Measurements from ENCODE around the gene BCL6. TPM values are rescaled to one million over a fixed set of nuclear protein-coding genes. Genes with fewer than 3 reads are reported as not detected.

The BCL6 gene
- total RNA-seq: 97.9 TPM

DNA sequence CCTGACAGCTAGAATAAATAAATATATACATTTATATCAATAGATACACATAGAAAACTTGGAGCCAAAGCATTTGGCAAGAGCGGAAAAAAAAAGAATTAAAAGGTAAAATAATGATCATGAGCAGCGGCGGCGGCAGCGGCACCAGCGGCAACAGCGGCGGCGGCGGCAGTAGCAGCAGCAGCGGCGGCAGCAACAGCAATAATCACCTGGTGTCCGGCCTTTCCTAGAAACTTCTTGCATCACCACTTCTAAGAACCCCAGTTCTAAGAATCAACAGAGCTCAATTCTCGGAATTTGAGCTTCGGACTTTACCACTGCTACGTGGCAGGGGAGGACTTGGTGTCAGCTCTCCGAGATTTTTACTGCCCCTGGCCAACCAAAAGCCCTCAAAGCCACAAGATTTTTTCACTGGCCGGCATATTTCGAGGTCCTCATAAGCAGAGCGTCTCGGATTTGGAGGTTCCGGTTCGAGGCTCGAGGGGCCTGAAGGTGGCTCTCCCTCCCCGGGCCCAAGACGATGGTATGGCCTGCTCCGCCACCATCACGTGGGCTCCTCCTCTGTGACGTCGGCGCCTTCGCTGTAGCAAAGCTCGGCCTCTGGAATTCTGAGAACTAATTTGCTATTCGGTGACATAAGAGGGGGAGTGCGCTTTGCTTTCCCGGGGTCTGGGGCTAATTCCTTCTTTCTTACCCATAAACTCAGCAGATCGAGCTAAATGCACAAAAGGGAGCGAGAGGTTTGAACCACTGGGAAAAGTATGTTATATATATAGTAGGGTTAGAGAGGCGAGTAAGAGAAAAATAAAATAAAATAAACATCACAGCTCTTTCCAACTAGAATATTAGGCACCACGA lies at the start of gene BCL6:
Gene BCL6 (minus strand): TSS at position 268 of the 858 bp plus-strand sequence. CDS start 11,775 bp downstream, outside the sequence.
- Histone ChIP-seq H3K4me1 (peaks cover 9 to 12% of the 10 kb centered on the region in 2 donors), H3K27ac (peak within 1 kb of the TSS; percentile 98 to 99), H3K36me3 (no peaks in the 10 kb centered on the region), H3K9me3 (no peaks in the 10 kb centered on the region), H3K27me3 (no peaks in the 10 kb centered on the region), H3K4me3 (peak within 1 kb of the TSS; percentile 73 to 75)
- TF ChIP-seq, protein P1, sequence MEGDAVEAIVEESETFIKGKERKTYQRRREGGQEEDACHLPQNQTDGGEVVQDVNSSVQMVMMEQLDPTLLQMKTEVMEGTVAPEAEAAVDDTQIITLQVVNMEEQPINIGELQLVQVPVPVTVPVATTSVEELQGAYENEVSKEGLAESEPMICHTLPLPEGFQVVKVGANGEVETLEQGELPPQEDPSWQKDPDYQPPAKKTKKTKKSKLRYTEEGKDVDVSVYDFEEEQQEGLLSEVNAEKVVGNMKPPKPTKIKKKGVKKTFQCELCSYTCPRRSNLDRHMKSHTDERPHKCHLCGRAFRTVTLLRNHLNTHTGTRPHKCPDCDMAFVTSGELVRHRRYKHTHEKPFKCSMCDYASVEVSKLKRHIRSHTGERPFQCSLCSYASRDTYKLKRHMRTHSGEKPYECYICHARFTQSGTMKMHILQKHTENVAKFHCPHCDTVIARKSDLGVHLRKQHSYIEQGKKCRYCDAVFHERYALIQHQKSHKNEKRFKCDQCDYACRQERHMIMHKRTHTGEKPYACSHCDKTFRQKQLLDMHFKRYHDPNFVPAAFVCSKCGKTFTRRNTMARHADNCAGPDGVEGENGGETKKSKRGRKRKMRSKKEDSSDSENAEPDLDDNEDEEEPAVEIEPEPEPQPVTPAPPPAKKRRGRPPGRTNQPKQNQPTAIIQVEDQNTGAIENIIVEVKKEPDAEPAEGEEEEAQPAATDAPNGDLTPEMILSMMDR (IDR thresholded peaks at IDR 0.05): peak in 1 of 3 experiments; percentile 12
- intact Hi-C loops (cut with DNase I): loop anchor here (1.0 to 10.0 kb wide), 4 partner anchors 408 to 779 kb away; no protein-coding TSS in a partner anchor
- DNase-seq (ENCODE audit: low spot score in 2 of 2): peak; percentile 66 to 97

DNA sequence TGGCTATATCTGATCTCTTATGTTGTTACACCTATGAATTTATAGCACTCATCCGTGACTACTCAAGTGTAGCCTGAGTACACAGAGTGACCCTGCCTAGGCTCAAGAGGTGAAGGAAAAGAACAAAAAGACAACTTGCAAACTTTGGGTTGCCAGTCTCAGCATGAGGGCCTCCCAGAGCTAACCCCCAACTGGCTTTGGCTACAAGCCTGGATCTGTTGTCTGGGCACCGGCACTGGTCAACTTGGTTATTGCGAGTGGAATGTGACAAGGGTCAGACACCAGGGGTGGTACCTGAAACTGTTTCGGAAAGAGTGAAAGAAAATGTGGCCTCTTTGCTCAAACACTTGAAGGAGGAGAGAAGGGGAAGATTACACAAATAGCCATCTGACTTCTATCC lies 49.5 kb upstream of the BCL6 start:
- Histone ChIP-seq H3K27me3 (no peaks in the 10 kb centered on the region), H3K9me3 (no peaks in the 10 kb centered on the region), H3K27ac (no peak overlapping the region), H3K36me3 (no peaks in the 10 kb centered on the region), H3K4me1 (no peaks in the 10 kb centered on the region), H3K4me3 (no peak overlapping the region)
- intact Hi-C loops (cut with DNase I): no loop called here
- TF ChIP-seq, protein P1 (IDR thresholded peaks at IDR 0.05): no peak
- no peak for DNase-seq (ENCODE audit: low spot score in 2 of 2)

DNA sequence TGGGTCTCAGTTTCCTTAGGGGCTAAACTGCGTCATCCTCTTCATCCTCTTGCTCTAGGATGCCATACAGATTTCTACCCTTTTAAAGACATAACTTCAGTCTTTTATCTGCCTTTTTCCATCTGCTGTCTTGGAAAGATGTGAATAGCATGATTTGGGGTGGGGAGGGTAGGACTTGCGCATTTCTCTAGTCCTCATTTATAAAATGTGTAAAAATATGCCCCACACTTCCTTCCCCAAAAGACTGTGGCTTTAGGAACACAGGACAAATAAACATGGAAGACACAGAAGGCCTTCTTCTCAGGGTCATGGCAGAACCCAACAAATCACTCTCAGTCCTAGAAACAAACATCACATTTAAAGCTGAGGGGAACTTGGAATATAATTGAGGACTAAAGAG lies 48.4 kb upstream of the BCL6 start:
- Histone ChIP-seq H3K4me1 (no peaks in the 10 kb centered on the region), H3K36me3 (no peaks in the 10 kb centered on the region), H3K9me3 (no peaks in the 10 kb centered on the region), H3K27ac (no peak overlapping the region), H3K4me3 (no peak overlapping the region), H3K27me3 (no peaks in the 10 kb centered on the region)
- intact Hi-C loops (cut with DNase I): no loop called here
- TF ChIP-seq, protein P1 (IDR thresholded peaks at IDR 0.05): no peak
- DNase-seq (ENCODE audit: low spot score in 2 of 2): no peak

GRCh38 chr3:187792521-187792920 lies 47.3 kb upstream of the BCL6 start:
- no peak overlapping the region for H3K27ac ChIP-seq
- intact Hi-C loops (cut with DNase I): no loop called here

GRCh38 chr3:187789872-187790271 lies 44.6 kb upstream of the BCL6 start:
- Histone ChIP-seq H3K4me1 (no peaks in the 10 kb centered on the region), H3K4me3 (no peak overlapping the region), H3K27ac (no peak overlapping the region), H3K9me3 (no peaks in the 10 kb centered on the region), H3K36me3 (no peaks in the 10 kb centered on the region), H3K27me3 (no peaks in the 10 kb centered on the region)
- intact Hi-C loops (cut with DNase I): no loop called here
- TF ChIP-seq, protein P1 (IDR thresholded peaks at IDR 0.05): no peak
- DNase-seq (ENCODE audit: low spot score in 2 of 2): no peak

More at GRCh38 chr3:187792521-187792920, 47.3 kb upstream of the BCL6 start:
- H3K4me3 ChIP-seq: no peak overlapping the region
- H3K27me3 ChIP-seq: no peaks in the 10 kb centered on the region
- no peaks in the 10 kb centered on the region for H3K9me3 ChIP-seq
- no peaks in the 10 kb centered on the region for H3K36me3 ChIP-seq
- TF ChIP-seq, protein P1 (IDR thresholded peaks at IDR 0.05): no peak
- DNase-seq (ENCODE audit: low spot score in 2 of 2): no peak
- no peaks in the 10 kb centered on the region for H3K4me1 ChIP-seq

All from ascending aorta (tissue), 2 donors.